GM21737 (cell line): Measurements from ENCODE around the gene GALNT1.
A peak's percentile ranks its signal among the peaks of the same experiment; 100 is the strongest.

Source experiments
- ATAC-seq: cut with Tn5 transposase; IDR thresholded peaks from one replicate; pipeline ENCODE4 v1.9.1; 2021; ENCODE audit warnings: mild to moderate bottlenecking, moderate library complexity; ENCODE audit not compliant: unreplicated experiment

The GALNT1 gene

GRCh38 chr18:35581898-35582641 lies 530 bp downstream of the GALNT1 start:
- no peak for ATAC-seq

GRCh38 chr18:35582899-35583558 lies 1.5 kb downstream of the GALNT1 start:
- no peak for ATAC-seq

- no peak for ATAC-seq
Measured at GRCh38 chr18:35584735-35585134, 3.2 kb downstream of the GALNT1 start.

- no peak for ATAC-seq
Measured at GRCh38 chr18:35585608-35586007, 4.1 kb downstream of the GALNT1 start.

GRCh38 chr18:35588122-35588521 lies 6.6 kb downstream of the GALNT1 start:
- ATAC-seq = no peak

GRCh38 chr18:35588995-35589394 lies 7.5 kb downstream of the GALNT1 start:
- no peak for ATAC-seq

- ATAC-seq = no peak
Measured at GRCh38 chr18:35589546-35589945, 8.0 kb downstream of the GALNT1 start.

GRCh38 chr18:35590935-35591334 lies 9.4 kb downstream of the GALNT1 start:
- ATAC-seq = no peak

- peak; percentile 97 for ATAC-seq
Measured at GRCh38 chr18:35592298-35592697, 10.8 kb downstream of the GALNT1 start.

- ATAC-seq = no peak
Measured at GRCh38 chr18:35593859-35594258, 12.3 kb downstream of the GALNT1 start.

GRCh38 chr18:35597758-35598157 lies 16.2 kb downstream of the GALNT1 start:
- no peak for ATAC-seq

- ATAC-seq = no peak
Measured at GRCh38 chr18:35602193-35602820, 20.8 kb downstream of the GALNT1 start.

GRCh38 chr18:35603008-35603407 lies 21.5 kb downstream of the GALNT1 start:
- no peak for ATAC-seq

- ATAC-seq = no peak
Measured at GRCh38 chr18:35603528-35603927, 22.0 kb downstream of the GALNT1 start.

GRCh38 chr18:35604369-35604768 lies 22.8 kb downstream of the GALNT1 start:
- ATAC-seq = no peak

GRCh38 chr18:35605686-35606417 lies 24.3 kb downstream of the GALNT1 start:
- ATAC-seq = no peak

- no peak for ATAC-seq
Measured at GRCh38 chr18:35609236-35609635, 27.7 kb downstream of the GALNT1 start.

- no peak for ATAC-seq
Measured at GRCh38 chr18:35610089-35610488, 28.5 kb downstream of the GALNT1 start.

GRCh38 chr18:35610724-35611123 lies 29.2 kb downstream of the GALNT1 start:
- no peak for ATAC-seq

- ATAC-seq = no peak
Measured at GRCh38 chr18:35611518-35611917, 30.0 kb downstream of the GALNT1 start.

GRCh38 chr18:35616074-35616473 lies 34.5 kb downstream of the GALNT1 start:
- no peak for ATAC-seq
